Measurements from ENCODE around the gene ATRN. TPM values are rescaled to one million over a fixed set of nuclear protein-coding genes. Genes with fewer than 3 reads are reported as not detected.

Gene ATRN
- total RNA-seq, 2 experiments from 2014 or later: 8.8 to 9.1 TPM

DNA sequence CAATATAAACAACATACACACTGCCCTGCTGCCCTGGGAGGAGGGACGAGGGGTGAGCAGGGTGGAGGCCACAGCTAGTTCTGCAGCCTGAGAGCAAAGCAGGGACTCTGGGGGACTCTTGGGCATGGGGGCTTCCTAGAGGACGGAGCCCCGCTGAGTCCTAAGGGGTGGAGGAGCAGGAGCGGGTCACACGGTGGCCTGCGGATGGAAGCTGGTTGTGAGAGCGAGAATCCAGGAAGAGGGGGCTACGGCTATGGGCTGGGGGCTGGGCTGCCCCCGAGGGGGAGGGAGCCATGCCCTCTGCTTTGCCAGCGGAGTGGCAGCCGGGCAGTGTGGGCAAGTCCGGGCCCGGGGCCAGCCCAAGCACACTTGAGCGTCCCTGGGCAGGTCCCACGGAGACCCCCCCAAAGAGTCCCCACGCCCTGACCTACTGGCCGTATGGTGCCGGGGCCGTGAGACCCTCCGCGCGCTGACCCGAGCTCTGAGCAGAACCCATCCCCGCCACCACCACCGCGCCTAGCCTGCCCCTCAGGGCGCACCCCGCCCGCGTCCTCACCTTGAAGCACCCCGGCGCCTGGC, 210.6 kb downstream of the ATRN start:
- H3K4me1 Mint-ChIP-seq (ENCODE audit: low read depth): peaks cover 4% of the 10 kb centered on the region
- Histone ChIP-seq H3K36me3 (ENCODE audit: insufficient read depth, low read length) (no peaks in the 10 kb centered on the region), H3K4me3 (ENCODE audit: low read length) (no peak overlapping the region), H3K27ac (ENCODE audit: low read depth in 1 of 2, low read length in 2 of 2) (no peak overlapping the region), H3K27me3 (ENCODE audit: control insufficient read depth in 1 of 2, insufficient read depth in 2 of 2, low read length in 2 of 2) (peaks cover 31 to 38% of the 10 kb centered on the region in 2 experiments), H3K9me3 (ENCODE audit: control insufficient read depth in 1 of 2, insufficient read depth in 1 of 2, low read length in 2 of 2) (peaks cover 0 to 8% of the 10 kb centered on the region in 2 experiments), H3K4me1 (ENCODE audit: insufficient read depth, low read length) (peaks cover 8% of the 10 kb centered on the region)
- H3K4me3 Mint-ChIP-seq: no peak overlapping the region
- H3K27ac Mint-ChIP-seq: no peak overlapping the region
- DNase-seq: no peak
- intact Hi-C loops (cut with DNase I, micrococcal nuclease): no loop called here
- ChIA-PET POLR2A (no interaction called here), CTCF (no interaction called here)
- peaks cover 66% of the 10 kb centered on the region for H3K27me3 Mint-ChIP-seq
- H3K36me3 Mint-ChIP-seq (ENCODE audit: low read depth): no peaks in the 10 kb centered on the region
- TF ChIP-seq, protein P1, sequence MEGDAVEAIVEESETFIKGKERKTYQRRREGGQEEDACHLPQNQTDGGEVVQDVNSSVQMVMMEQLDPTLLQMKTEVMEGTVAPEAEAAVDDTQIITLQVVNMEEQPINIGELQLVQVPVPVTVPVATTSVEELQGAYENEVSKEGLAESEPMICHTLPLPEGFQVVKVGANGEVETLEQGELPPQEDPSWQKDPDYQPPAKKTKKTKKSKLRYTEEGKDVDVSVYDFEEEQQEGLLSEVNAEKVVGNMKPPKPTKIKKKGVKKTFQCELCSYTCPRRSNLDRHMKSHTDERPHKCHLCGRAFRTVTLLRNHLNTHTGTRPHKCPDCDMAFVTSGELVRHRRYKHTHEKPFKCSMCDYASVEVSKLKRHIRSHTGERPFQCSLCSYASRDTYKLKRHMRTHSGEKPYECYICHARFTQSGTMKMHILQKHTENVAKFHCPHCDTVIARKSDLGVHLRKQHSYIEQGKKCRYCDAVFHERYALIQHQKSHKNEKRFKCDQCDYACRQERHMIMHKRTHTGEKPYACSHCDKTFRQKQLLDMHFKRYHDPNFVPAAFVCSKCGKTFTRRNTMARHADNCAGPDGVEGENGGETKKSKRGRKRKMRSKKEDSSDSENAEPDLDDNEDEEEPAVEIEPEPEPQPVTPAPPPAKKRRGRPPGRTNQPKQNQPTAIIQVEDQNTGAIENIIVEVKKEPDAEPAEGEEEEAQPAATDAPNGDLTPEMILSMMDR (IDR thresholded peaks at IDR 0.05): no peak
- no peaks in the 10 kb centered on the region for H3K9me3 Mint-ChIP-seq
- ATAC-seq (ENCODE audit: poor library complexity): no peak

DNA sequence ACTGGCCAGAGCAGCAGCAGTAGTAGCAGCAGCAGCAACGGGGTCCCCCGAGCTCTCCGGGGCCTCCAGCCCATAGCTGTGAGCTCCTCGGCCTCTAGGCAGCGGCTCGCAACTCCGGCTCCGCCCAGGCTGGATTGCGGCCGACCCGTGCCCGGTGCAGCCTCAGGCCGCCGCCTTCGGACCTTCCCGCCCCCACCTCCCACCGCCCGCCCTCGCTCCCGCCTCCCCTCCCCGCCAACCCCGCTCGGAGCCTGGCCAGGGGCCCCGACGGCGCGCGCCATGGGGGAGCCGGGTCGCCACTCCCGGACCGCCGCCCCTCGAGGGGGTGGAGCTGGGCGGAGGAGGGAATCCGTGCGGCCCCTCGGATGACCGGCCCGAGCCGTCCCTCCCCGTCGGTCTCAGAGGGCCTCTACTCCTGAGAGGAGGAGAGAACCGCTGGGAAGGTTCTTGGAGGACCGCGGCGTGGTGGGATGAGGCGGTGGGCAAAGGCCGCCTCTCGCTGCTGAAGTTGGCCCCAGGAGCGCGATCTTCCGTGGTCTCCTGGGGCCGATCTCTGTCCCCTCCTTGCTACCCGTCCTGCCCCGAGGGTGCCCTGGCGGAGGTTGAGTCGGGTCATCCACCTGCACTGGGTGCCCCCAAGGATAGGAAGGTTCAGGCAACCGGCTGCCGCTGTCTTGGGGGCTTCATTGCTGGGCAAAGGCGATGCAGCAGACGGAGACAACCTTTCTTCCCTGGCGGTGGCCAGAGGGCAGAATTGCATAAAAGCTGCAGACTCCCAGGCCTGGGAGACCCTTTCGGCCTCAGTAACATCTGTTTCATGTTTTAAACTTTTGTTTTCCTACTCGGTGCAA, 211.3 kb downstream of the ATRN start, which contains the start of gene ADAM33:
ADAM33 (minus strand) TSS at position 80 of the 851 bp plus-strand sequence; CDS start at position 74, 6 bp downstream.
- H3K4me1 Mint-ChIP-seq (ENCODE audit: low read depth): no peaks in the 10 kb centered on the region
- peaks cover 0 to 8% of the 10 kb centered on the region in 2 experiments for H3K9me3 ChIP-seq (ENCODE audit: control insufficient read depth in 1 of 2, insufficient read depth in 1 of 2, low read length in 2 of 2)
- TF ChIP-seq, protein P1 (IDR thresholded peaks at IDR 0.05): no peak
- no peak for DNase-seq
- intact Hi-C loops (cut with DNase I, micrococcal nuclease): no loop called here
- POLR2A ChIA-PET: no interaction called here
- no peak within 1 kb of the TSS for H3K4me3 ChIP-seq (ENCODE audit: low read length)
- H3K36me3 Mint-ChIP-seq (ENCODE audit: low read depth): no peaks in the 10 kb centered on the region
- peaks cover 66% of the 10 kb centered on the region for H3K27me3 Mint-ChIP-seq
- CTCF ChIA-PET: no interaction called here
- H3K36me3 ChIP-seq (ENCODE audit: insufficient read depth, low read length): no peaks in the 10 kb centered on the region
- no peak within 1 kb of the TSS for H3K4me3 Mint-ChIP-seq
- H3K27me3 ChIP-seq (ENCODE audit: control insufficient read depth in 1 of 2, insufficient read depth in 2 of 2, low read length in 2 of 2): peaks cover 33 to 38% of the 10 kb centered on the region in 2 experiments
- H3K27ac ChIP-seq (ENCODE audit: low read depth in 1 of 2, low read length in 2 of 2): no peak within 1 kb of the TSS
- no peaks in the 10 kb centered on the region for H3K9me3 Mint-ChIP-seq
- no peak for ATAC-seq (ENCODE audit: poor library complexity)
- H3K4me1 ChIP-seq (ENCODE audit: insufficient read depth, low read length): peaks cover 2% of the 10 kb centered on the region
- no peak within 1 kb of the TSS for H3K27ac Mint-ChIP-seq

DNA sequence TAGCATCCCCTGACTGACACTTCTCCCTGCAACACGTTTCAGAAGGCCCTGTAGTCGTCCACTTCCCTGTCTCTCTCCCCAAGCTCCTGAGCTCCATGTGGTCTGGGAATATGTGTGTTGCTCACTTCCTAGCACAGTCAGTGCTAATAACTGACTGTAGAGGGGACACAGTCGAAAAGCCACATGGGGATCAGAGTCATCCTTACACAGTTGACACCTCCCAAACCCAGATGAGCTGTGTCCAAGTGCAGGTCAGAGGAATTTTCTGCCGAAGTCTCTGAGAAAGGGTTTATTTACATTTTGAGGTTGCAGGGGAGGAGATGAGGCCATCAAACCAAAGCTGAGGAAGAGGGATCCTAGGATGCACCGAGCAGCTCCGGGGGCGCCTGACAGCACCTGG, 214.5 kb downstream of the ATRN start:
- Mint-ChIP-seq H3K36me3 (ENCODE audit: low read depth) (no peaks in the 10 kb centered on the region), H3K4me3 (no peak overlapping the region), H3K27ac (no peak overlapping the region), H3K27me3 (peaks cover 53% of the 10 kb centered on the region), H3K9me3 (no peaks in the 10 kb centered on the region), H3K4me1 (ENCODE audit: low read depth) (no peaks in the 10 kb centered on the region)
- DNase-seq: no peak
- H3K27me3 ChIP-seq (ENCODE audit: control insufficient read depth in 1 of 2, insufficient read depth in 2 of 2, low read length in 2 of 2): peaks cover 26 to 27% of the 10 kb centered on the region in 2 experiments
- intact Hi-C loops (cut with DNase I, micrococcal nuclease): no loop called here
- H3K36me3 ChIP-seq (ENCODE audit: insufficient read depth, low read length): no peaks in the 10 kb centered on the region
- peaks cover 0 to 8% of the 10 kb centered on the region in 2 experiments for H3K9me3 ChIP-seq (ENCODE audit: control insufficient read depth in 1 of 2, insufficient read depth in 1 of 2, low read length in 2 of 2)
- H3K27ac ChIP-seq (ENCODE audit: low read depth in 1 of 2, low read length in 2 of 2): no peak overlapping the region
- ChIA-PET CTCF (no interaction called here), POLR2A (no interaction called here)
- H3K4me1 ChIP-seq (ENCODE audit: insufficient read depth, low read length): peaks cover 2% of the 10 kb centered on the region
- TF ChIP-seq, protein P1 (IDR thresholded peaks at IDR 0.05): no peak
- no peak for ATAC-seq (ENCODE audit: poor library complexity)
- H3K4me3 ChIP-seq (ENCODE audit: low read length): no peak overlapping the region
